Measurements from ENCODE around the gene CRIM1. TPM values are rescaled to one million over a fixed set of nuclear protein-coding genes. Genes with fewer than 3 reads are reported as not detected.

The CRIM1 gene
- polyA plus RNA-seq, 1 donor: 15.7 TPM

GRCh38 chr2:36397728-36398413, 42.3 kb downstream of the CRIM1 start:
- no peak for DNase-seq (ENCODE audit: low read depth)

- no peak for DNase-seq (ENCODE audit: low read depth)
Measured at GRCh38 chr2:36399050-36399449, 43.5 kb downstream of the CRIM1 start.

- DNase-seq (ENCODE audit: low read depth): no peak
Measured at GRCh38 chr2:36403675-36404230, 48.2 kb downstream of the CRIM1 start.

- no peak for DNase-seq (ENCODE audit: low read depth)
Measured at GRCh38 chr2:36404318-36404717, 48.7 kb downstream of the CRIM1 start.

- no peak for DNase-seq (ENCODE audit: low read depth)
Measured at GRCh38 chr2:36404754-36405153, 49.2 kb downstream of the CRIM1 start.

- DNase-seq (ENCODE audit: low read depth): no peak
Measured at GRCh38 chr2:36405183-36405582, 49.6 kb downstream of the CRIM1 start.

GRCh38 chr2:36406296-36406695, 50.7 kb downstream of the CRIM1 start:
- DNase-seq (ENCODE audit: low read depth): no peak

GRCh38 chr2:36407413-36407812, 51.8 kb downstream of the CRIM1 start:
- DNase-seq (ENCODE audit: low read depth): no peak

- DNase-seq (ENCODE audit: low read depth): no peak
Measured at GRCh38 chr2:36408198-36408703, 52.7 kb downstream of the CRIM1 start.

GRCh38 chr2:36409335-36409734, 53.8 kb downstream of the CRIM1 start:
- no peak for DNase-seq (ENCODE audit: low read depth)

GRCh38 chr2:36409935-36410334, 54.4 kb downstream of the CRIM1 start:
- no peak for DNase-seq (ENCODE audit: low read depth)

GRCh38 chr2:36410681-36411080, 55.1 kb downstream of the CRIM1 start:
- no peak for DNase-seq (ENCODE audit: low read depth)

GRCh38 chr2:36411962-36412444, 56.4 kb downstream of the CRIM1 start:
- no peak for DNase-seq (ENCODE audit: low read depth)

GRCh38 chr2:36413218-36413617, 57.6 kb downstream of the CRIM1 start:
- no peak for DNase-seq (ENCODE audit: low read depth)

GRCh38 chr2:36414307-36414706, 58.7 kb downstream of the CRIM1 start:
- no peak for DNase-seq (ENCODE audit: low read depth)

GRCh38 chr2:36415381-36416022, 59.9 kb downstream of the CRIM1 start:
- DNase-seq (ENCODE audit: low read depth): no peak

- DNase-seq (ENCODE audit: low read depth): peak; percentile 40
Measured at GRCh38 chr2:36416370-36417165, 61.0 kb downstream of the CRIM1 start.

GRCh38 chr2:36420569-36421181, 65.1 kb downstream of the CRIM1 start:
- no peak for DNase-seq (ENCODE audit: low read depth)

- DNase-seq (ENCODE audit: low read depth): no peak
Measured at GRCh38 chr2:36421379-36421778, 65.8 kb downstream of the CRIM1 start.

- no peak for DNase-seq (ENCODE audit: low read depth)
Measured at GRCh38 chr2:36423172-36423571, 67.6 kb downstream of the CRIM1 start.

GRCh38 chr2:36423619-36424120, 68.1 kb downstream of the CRIM1 start:
- no peak for DNase-seq (ENCODE audit: low read depth)

Data from forelimb muscle (tissue), 1 donor.